H9 (cell line): Measurements from ENCODE around the gene RBP7. TPM values are rescaled to one million over a fixed set of nuclear protein-coding genes. Genes with fewer than 3 reads are reported as not detected.

Experiments used
- DNase-seq: peaks from one replicate; pipeline ENCODE4 v3.0.0-alpha.2; 2017
- H2AFZ ChIP-seq: one replicate; pipeline ENCODE4 v1.6.1; 2013; ENCODE audit warnings: mild to moderate bottlenecking, low read length, control low read depth, moderate library complexity
- H2AK5ac ChIP-seq: 2 replicates; pipeline ENCODE4 v1.6.1; 2013; ENCODE audit warnings: low read length, control low read depth, mixed read lengths; ENCODE audit not compliant: insufficient read length
- H2BK120ac ChIP-seq: one replicate; pipeline ENCODE4 v1.6.1; 2013; ENCODE audit warnings: low read depth, mild to moderate bottlenecking, low read length, control low read depth, inconsistent platforms; ENCODE audit not compliant: poor library complexity, severe bottlenecking
- H2BK12ac ChIP-seq: 2 replicates; pipeline ENCODE4 v1.6.1; 2013; ENCODE audit warnings: low read length, control low read depth, mixed read lengths, low read depth; ENCODE audit not compliant: insufficient read length
- H2BK15ac ChIP-seq: 2 replicates; pipeline ENCODE4 v1.6.1; 2013; ENCODE audit warnings: low read depth, low read length, control low read depth
- H2BK20ac ChIP-seq: one replicate; pipeline ENCODE4 v1.6.1; 2013; ENCODE audit warnings: low read depth, mild to moderate bottlenecking, low read length, control low read depth, inconsistent platforms; ENCODE audit not compliant: poor library complexity, severe bottlenecking
- H2BK5ac ChIP-seq: 2 replicates; pipeline ENCODE4 v1.6.1; 2013; ENCODE audit warnings: low read length, control low read depth, mixed read lengths; ENCODE audit not compliant: insufficient read length
- H3K14ac ChIP-seq: 2 replicates; pipeline ENCODE4 v1.6.1; 2013; ENCODE audit warnings: low read length, control low read depth; ENCODE audit not compliant: insufficient read depth
- H3K18ac ChIP-seq: 2 replicates; pipeline ENCODE4 v1.6.1; 2013; ENCODE audit warnings: low read depth, mild to moderate bottlenecking, mixed read lengths, low read length, control low read depth; ENCODE audit not compliant: insufficient read length
- H3K23ac ChIP-seq: 2 replicates; pipeline ENCODE4 v1.6.1; 2013; ENCODE audit warnings: low read length, control low read depth, mixed read lengths, low read depth; ENCODE audit not compliant: insufficient read length
- H3K23me2 ChIP-seq: 2 replicates; pipeline ENCODE4 v1.6.1; 2013; ENCODE audit warnings: low read depth, mild to moderate bottlenecking, mixed read lengths, low read length, control low read depth; ENCODE audit not compliant: insufficient read length, poor library complexity, severe bottlenecking
- H3K27ac ChIP-seq: 2 replicates; pipeline ENCODE4 v1.5.1; 2013; ENCODE audit warnings: low read length, control low read depth, mixed read lengths, low read depth; ENCODE audit not compliant: insufficient read length
- H3K27me3 ChIP-seq: 2 replicates; pipeline ENCODE4 v1.6.1; 2013; ENCODE audit warnings: low read length, control low read depth, inconsistent platforms; ENCODE audit not compliant: insufficient read depth
- H3K4ac ChIP-seq: 2 replicates; pipeline ENCODE4 v1.6.1; 2013; ENCODE audit warnings: low read depth, mild to moderate bottlenecking, control low read depth, inconsistent platforms, low read length, moderate library complexity
- H3K4me1 ChIP-seq: 2 replicates; pipeline ENCODE4 v1.6.1; 2013; ENCODE audit warnings: low read length, control low read depth, inconsistent platforms; ENCODE audit not compliant: insufficient read depth
- H3K4me2 ChIP-seq: 2 replicates; pipeline ENCODE4 v1.6.1; 2013; ENCODE audit warnings: low read length, control low read depth, mixed read lengths; ENCODE audit not compliant: insufficient read length, insufficient read depth
- H3K56ac ChIP-seq: 2 replicates; pipeline ENCODE4 v1.6.1; 2013; ENCODE audit warnings: low read depth, mild to moderate bottlenecking, mixed read lengths, low read length, control low read depth; ENCODE audit not compliant: insufficient read length
- H3K79me1 ChIP-seq: 2 replicates; pipeline ENCODE4 v1.6.1; 2013; ENCODE audit warnings: low read depth, mild to moderate bottlenecking, moderate library complexity, low read length, control low read depth, inconsistent platforms; ENCODE audit not compliant: insufficient read depth, poor library complexity, severe bottlenecking
- H3K79me2 ChIP-seq: 2 replicates; pipeline ENCODE4 v1.6.1; 2013; ENCODE audit warnings: low read length, control low read depth, inconsistent platforms; ENCODE audit not compliant: insufficient read depth
- H3K9ac ChIP-seq: 2 replicates; pipeline ENCODE4 v1.6.1; 2013; ENCODE audit warnings: low read length, control low read depth, mixed read lengths; ENCODE audit not compliant: insufficient read length; ENCODE audit errors: extremely low read depth
- H3K9me3 ChIP-seq: one replicate; pipeline ENCODE4 v1.6.1; 2013; ENCODE audit warnings: low read depth, low read length, inconsistent platforms; ENCODE audit not compliant: control insufficient read depth
- H3T11ph ChIP-seq: one replicate; pipeline ENCODE4 v1.6.1; 2013; ENCODE audit warnings: mild to moderate bottlenecking, low read length, control low read depth, inconsistent platforms
- H4K20me1 ChIP-seq: one replicate; pipeline ENCODE4 v1.6.1; 2013; ENCODE audit not compliant: control insufficient read depth, insufficient read length, insufficient read depth
- H4K5ac ChIP-seq: 2 replicates; pipeline ENCODE4 v1.6.1; 2013; ENCODE audit warnings: low read depth, mild to moderate bottlenecking, mixed read lengths, low read length, control low read depth; ENCODE audit not compliant: insufficient read length
- H4K8ac ChIP-seq: replicated peaks from 2 replicates; pipeline ENCODE4 v1.6.1; 2013; ENCODE audit warnings: low read length, control low read depth, mixed read lengths, low read depth; ENCODE audit not compliant: insufficient read length
- H4K91ac ChIP-seq: 2 replicates; pipeline ENCODE4 v1.6.1; 2013; ENCODE audit warnings: low read depth, mild to moderate bottlenecking, moderate library complexity, mixed read lengths, low read length, control low read depth; ENCODE audit not compliant: insufficient read length
- H3K27ac Mint-ChIP-seq, 3 experiments: 2 replicates in 2 of 3; 3 replicates in 1 of 3; pipeline ENCODE4 v1.8.0; 2020 to 2021; ENCODE audit warnings: mixed read lengths in 3 of 3, mild to moderate bottlenecking in 1 of 3, moderate library complexity in 1 of 3
- H3K27me3 Mint-ChIP-seq: 2 replicates; pipeline ENCODE4 v1.8.0; 2021; ENCODE audit warnings: low read depth, mild to moderate bottlenecking, moderate library complexity, mixed read lengths
- H3K36me3 Mint-ChIP-seq, 3 experiments: 2 replicates in 2 of 3; 3 replicates in 1 of 3; pipeline ENCODE4 v1.8.0; 2020 to 2021; ENCODE audit warnings: low read depth in 3 of 3, mixed read lengths in 3 of 3; ENCODE audit not compliant: insufficient read depth in 1 of 3
- H3K4me1 Mint-ChIP-seq, 2 experiments: 2 replicates each; pipeline ENCODE4 v1.8.0; 2020; ENCODE audit warnings: mixed read lengths in 2 of 2
- H3K4me3 Mint-ChIP-seq, 2 experiments: 2 replicates in 1 of 2; 3 replicates in 1 of 2; pipeline ENCODE4 v1.8.0; 2020 to 2021; ENCODE audit warnings: mild to moderate bottlenecking in 2 of 2, mixed read lengths in 2 of 2, moderate library complexity in 1 of 2
- H3K9me3 Mint-ChIP-seq, 2 experiments: 2 replicates in 1 of 2; 3 replicates in 1 of 2; pipeline ENCODE4 v1.8.0; 2020; ENCODE audit warnings: mild to moderate bottlenecking in 2 of 2, mixed read lengths in 2 of 2, moderate library complexity in 1 of 2
- WGBS: extraction: QIAGEN DNeasy Blood & Tissue Kit; methylation state at CpG from one replicate; pipeline ENCODE4 v1.1.7; 2013; ENCODE audit warnings: missing lambda C conversion rate, low lambda C conversion rate, mixed read lengths; ENCODE audit not compliant: insufficient read length; ENCODE audit errors: extremely low coverage; 5-methylcytosine and 5-hydroxymethylcytosine counted together
- total RNA-seq: library from RNA; stranded (reverse); gene quantifications from 2 replicates; pipeline ENCODE4 v1.2.1, GENCODE V29; 2021
- TF ChIP-seq, protein P1 (sequence below): fragments of 200-600 bp; sonication (generic); conservative IDR thresholded peaks from 3 replicates; pipeline ENCODE4 v1.8.0; 2021; ENCODE audit warnings: antibody characterized with exemption, mild to moderate bottlenecking

The RBP7 gene
- total RNA-seq, 1 experiment from 2014 or later, result 4.5 TPM

DNA sequence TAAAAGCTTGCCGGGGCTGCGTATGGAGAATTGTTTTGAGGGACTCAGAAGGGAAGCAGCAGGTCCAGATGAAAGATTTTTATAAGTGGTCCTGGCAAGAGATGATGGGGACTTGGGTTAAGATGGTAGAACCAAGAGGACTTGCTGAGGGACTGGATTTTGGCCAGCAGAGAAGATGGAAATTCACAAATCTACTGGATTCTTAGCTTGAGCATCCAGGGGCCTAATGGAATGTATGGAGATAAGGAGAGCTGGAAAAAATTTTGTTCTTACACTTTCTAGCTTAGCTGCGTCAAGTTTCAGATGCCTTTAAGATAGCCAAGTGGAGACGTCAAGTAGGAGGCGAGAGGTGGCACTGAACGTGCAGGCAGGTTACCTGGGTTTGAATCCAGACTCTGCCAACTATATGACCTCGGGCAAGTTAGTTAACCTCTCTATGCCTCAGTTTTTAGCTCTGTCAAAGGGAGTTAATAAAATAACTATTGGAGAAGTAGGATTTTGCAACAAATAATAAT lies 3.4 kb upstream of the RBP7 start:
- Histone ChIP-seq H3K27ac (no peak overlapping the region), H3K23ac (no peak overlapping the region), H3K4ac (no peak overlapping the region), H3K9ac (no peak overlapping the region), H3K18ac (no peak overlapping the region), H4K5ac (no peak overlapping the region), H3K14ac (no peak overlapping the region), H3T11ph (no peak overlapping the region), H2BK20ac (no peak overlapping the region), H2BK5ac (no peak overlapping the region), H3K79me2 (no peaks in the 10 kb centered on the region), H2AFZ (no peak overlapping the region), H3K56ac (no peak overlapping the region), H4K20me1 (no peaks in the 10 kb centered on the region), H2BK15ac (no peak overlapping the region), H3K4me2 (no peak overlapping the region), H3K27me3 (peaks cover 13% of the 10 kb centered on the region; the same call in 1 of the 2 replicates), H2AK5ac (no peak overlapping the region), H3K4me1 (no peaks in the 10 kb centered on the region; the same call in 1 of the 2 replicates), H3K79me1 (no peaks in the 10 kb centered on the region), H3K23me2 (no peaks in the 10 kb centered on the region), H4K91ac (no peak overlapping the region), H2BK12ac (no peak overlapping the region), H2BK120ac (no peak overlapping the region), H3K9me3 (no peaks in the 10 kb centered on the region), H4K8ac (no peak overlapping the region)
- Mint-ChIP-seq H3K4me1 (peaks cover 4 to 5% of the 10 kb centered on the region in 2 experiments), H3K4me3 (no peak overlapping the region), H3K27me3 (peaks cover 42% of the 10 kb centered on the region), H3K36me3 (no peaks in the 10 kb centered on the region; a peak in 1 of 7 replicates), H3K9me3 (peaks cover 0 to 2% of the 10 kb centered on the region in 2 experiments; a peak in 2 of 5 replicates), H3K27ac (no peak overlapping the region)
- no peak for DNase-seq
- TF ChIP-seq, protein P1, sequence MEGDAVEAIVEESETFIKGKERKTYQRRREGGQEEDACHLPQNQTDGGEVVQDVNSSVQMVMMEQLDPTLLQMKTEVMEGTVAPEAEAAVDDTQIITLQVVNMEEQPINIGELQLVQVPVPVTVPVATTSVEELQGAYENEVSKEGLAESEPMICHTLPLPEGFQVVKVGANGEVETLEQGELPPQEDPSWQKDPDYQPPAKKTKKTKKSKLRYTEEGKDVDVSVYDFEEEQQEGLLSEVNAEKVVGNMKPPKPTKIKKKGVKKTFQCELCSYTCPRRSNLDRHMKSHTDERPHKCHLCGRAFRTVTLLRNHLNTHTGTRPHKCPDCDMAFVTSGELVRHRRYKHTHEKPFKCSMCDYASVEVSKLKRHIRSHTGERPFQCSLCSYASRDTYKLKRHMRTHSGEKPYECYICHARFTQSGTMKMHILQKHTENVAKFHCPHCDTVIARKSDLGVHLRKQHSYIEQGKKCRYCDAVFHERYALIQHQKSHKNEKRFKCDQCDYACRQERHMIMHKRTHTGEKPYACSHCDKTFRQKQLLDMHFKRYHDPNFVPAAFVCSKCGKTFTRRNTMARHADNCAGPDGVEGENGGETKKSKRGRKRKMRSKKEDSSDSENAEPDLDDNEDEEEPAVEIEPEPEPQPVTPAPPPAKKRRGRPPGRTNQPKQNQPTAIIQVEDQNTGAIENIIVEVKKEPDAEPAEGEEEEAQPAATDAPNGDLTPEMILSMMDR, result no peak
- WGBS, result no CpG with 5 or more reads among the region's 7 CpGs
